ENCODE results near the gene BPIFA2. TPM values are rescaled to one million over a fixed set of nuclear protein-coding genes. Genes with fewer than 3 reads are reported as not detected.

Gene BPIFA2
- total RNA-seq, 4 donors from 2014 or later, result not detected

DNA sequence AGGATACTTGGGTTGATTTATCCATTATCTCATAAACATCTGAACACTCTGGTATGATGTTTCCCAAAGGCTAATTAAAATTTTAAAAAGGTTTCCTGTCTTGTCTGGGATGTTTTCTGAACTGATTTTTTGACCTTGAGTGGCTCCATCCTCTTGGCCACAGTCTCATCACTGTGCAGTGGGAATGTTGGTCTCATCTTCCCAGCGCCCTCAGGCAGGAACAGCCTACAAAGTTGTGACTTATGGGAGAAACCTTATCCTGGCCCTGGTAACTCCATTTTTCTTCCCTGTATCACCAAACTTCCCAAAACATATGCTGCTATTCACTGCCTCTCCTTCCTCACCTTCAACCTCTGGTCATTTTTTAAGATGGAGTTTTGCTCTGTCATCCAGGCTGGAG lies 42.4 kb downstream of the BPIFA2 start:
- intact Hi-C loops (cut with DNase I), result loop anchor here (5.0 kb wide), 1 partner anchor 308 kb away; no protein-coding TSS in a partner anchor
- Histone ChIP-seq H3K9me3 (no peaks in the 10 kb centered on the region), H3K36me3 (no peaks in the 10 kb centered on the region), H3K4me1 (no peaks in the 10 kb centered on the region), H3K4me3 (replicated peaks in 1 of 3) (no peak overlapping the region), H3K27ac (no peak overlapping the region), H3K27me3 (no peaks in the 10 kb centered on the region)
- no peak for DNase-seq
- WGBS, 2 donors, result 47 to 63% methylated on average over 1 of the region's 1 CpG
- TF ChIP-seq, protein P1, sequence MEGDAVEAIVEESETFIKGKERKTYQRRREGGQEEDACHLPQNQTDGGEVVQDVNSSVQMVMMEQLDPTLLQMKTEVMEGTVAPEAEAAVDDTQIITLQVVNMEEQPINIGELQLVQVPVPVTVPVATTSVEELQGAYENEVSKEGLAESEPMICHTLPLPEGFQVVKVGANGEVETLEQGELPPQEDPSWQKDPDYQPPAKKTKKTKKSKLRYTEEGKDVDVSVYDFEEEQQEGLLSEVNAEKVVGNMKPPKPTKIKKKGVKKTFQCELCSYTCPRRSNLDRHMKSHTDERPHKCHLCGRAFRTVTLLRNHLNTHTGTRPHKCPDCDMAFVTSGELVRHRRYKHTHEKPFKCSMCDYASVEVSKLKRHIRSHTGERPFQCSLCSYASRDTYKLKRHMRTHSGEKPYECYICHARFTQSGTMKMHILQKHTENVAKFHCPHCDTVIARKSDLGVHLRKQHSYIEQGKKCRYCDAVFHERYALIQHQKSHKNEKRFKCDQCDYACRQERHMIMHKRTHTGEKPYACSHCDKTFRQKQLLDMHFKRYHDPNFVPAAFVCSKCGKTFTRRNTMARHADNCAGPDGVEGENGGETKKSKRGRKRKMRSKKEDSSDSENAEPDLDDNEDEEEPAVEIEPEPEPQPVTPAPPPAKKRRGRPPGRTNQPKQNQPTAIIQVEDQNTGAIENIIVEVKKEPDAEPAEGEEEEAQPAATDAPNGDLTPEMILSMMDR (IDR thresholded peaks at IDR 0.05), result no peak
- TF ChIP-seq POLR2A (IDR thresholded peaks at IDR 0.05), result no peak

DNA sequence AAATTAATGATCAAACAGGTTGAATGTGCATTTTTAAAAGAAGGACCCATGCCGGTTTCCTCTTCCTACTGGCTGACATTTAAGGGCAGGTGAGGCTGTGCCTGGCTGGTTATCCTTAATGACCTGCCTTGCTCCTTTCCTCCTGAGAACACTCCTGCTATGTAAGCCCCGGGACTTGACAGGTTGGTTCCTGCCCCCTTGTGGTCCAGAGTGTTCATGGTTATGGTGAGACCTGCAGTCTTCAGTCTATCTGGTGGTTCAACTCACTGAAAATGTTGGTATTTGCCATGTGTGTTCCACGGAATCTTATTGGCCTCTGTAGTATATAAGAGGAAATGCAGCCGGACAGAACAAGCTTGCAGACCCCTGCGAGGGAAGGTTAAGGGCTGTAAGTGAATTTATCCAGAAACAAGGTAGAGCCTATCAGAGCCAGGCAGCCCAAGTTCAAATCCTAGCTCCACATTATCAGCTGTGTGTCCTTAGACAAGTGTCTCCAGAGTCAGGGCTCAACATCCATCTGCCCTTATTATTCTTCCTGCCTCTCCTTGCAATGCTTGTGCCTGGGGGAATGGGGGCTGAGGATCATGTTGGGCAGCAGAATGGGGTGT lies 44.0 kb downstream of the BPIFA2 start:
- Histone ChIP-seq H3K27me3 (no peaks in the 10 kb centered on the region), H3K4me3 (replicated peaks in 1 of 3) (no peak overlapping the region), H3K27ac (no peak overlapping the region), H3K4me1 (no peaks in the 10 kb centered on the region), H3K36me3 (no peaks in the 10 kb centered on the region), H3K9me3 (no peaks in the 10 kb centered on the region)
- DNase-seq, result peak; percentile 66 to 69
- TF ChIP-seq, protein P1 (IDR thresholded peaks at IDR 0.05), result peak in 5 of 6 experiments; percentile 20 to 53 (median 48)
- no peak for TF ChIP-seq POLR2A (IDR thresholded peaks at IDR 0.05)
- WGBS, 2 donors, result 16 to 20% methylated on average over 5 of the region's 5 CpGs
- intact Hi-C loops (cut with DNase I), result loop anchor here (5.0 kb wide), 1 partner anchor 310 kb away; no protein-coding TSS in a partner anchor

DNA sequence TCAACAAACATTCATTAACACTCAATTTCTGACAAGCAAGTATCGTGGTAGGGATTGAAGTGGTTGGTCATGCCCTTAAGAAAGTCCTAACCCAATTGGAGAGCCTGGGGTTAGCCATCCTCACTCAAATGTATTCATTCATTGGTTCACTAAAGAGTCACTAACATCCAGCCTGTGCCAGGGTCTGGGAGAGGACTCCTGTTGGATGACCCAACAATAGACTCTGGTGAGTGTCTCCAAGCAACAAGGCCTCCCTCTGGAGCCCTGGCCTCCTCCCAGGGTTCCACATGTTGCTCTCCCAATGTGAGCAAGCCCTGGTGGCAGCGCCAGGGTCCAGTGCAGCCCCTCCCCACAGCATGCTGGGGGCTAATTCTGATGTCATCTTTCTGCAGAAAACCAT lies 49.1 kb downstream of the BPIFA2 start, which contains the start of gene BPIFA3:
Gene BPIFA3, plus strand, starts transcription at position 301 of the 400 bp plus-strand sequence. CDS start 185 bp downstream, outside the sequence.
- intact Hi-C loops (cut with DNase I), result no loop called here
- DNase-seq, result no peak
- H3K27me3 ChIP-seq, result no peaks in the 10 kb centered on the region
- no peaks in the 10 kb centered on the region for H3K9me3 ChIP-seq
- WGBS, 2 donors, result 85 to 97% methylated on average over 2 of the region's 2 CpGs
- H3K4me1 ChIP-seq, result no peaks in the 10 kb centered on the region
- no peak within 1 kb of the TSS for H3K27ac ChIP-seq
- H3K4me3 ChIP-seq (replicated peaks in 1 of 3), result no peak within 1 kb of the TSS
- TF ChIP-seq POLR2A (IDR thresholded peaks at IDR 0.05), result no peak
- TF ChIP-seq, protein P1 (IDR thresholded peaks at IDR 0.05), result no peak
- H3K36me3 ChIP-seq, result no peaks in the 10 kb centered on the region

DNA sequence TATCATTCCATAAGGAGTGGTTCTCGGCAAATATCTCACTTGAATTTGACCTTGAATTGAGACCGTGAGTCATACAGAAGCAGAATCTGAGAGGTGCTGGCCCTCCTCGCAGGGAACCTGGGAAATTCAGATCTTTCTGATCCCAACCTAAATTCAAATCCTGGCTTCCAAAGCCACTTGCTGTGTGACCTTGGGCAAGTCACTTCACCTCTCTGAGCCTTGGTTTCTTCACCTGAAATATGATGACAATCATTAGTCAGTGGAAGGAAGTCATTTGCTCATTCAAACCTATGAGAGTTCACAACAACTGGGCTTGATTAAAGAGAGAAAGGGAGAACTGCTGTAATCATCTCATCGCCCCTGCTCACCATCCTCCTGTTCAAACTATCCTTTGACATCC lies 56.4 kb downstream of the BPIFA2 start:
- no peaks in the 10 kb centered on the region for H3K4me1 ChIP-seq
- no peaks in the 10 kb centered on the region for H3K36me3 ChIP-seq
- no peaks in the 10 kb centered on the region for H3K9me3 ChIP-seq
- DNase-seq, result no peak
- H3K27me3 ChIP-seq, result no peaks in the 10 kb centered on the region
- 86 to 94% methylated on average over 4 of the region's 4 CpGs for WGBS, 2 donors
- intact Hi-C loops (cut with DNase I), result no loop called here
- H3K4me3 ChIP-seq (replicated peaks in 1 of 3), result no peak overlapping the region
- H3K27ac ChIP-seq, result no peak overlapping the region
- TF ChIP-seq, protein P1 (IDR thresholded peaks at IDR 0.05), result no peak
- TF ChIP-seq POLR2A (IDR thresholded peaks at IDR 0.05), result no peak

DNA sequence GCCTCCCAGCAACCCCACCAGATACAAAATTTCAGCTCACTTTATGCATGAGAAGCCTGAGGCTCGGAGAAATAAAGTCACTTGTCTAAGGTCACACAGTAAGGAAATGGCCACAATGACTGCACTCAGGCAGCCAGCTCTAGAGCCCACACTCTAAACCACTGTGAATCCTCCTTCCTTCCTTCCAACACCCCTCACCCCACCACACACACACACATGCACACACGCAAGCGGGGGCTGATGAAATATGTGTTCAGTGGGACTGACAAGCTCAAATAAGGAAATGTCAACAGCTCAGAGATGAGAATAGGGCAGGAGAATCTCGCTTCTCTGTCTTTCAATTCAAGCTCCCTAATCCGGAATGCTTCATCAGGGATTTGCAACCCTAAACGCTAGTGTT lies 61.9 kb downstream of the BPIFA2 start:
- H3K9me3 ChIP-seq, result no peaks in the 10 kb centered on the region
- DNase-seq, result no peak
- H3K36me3 ChIP-seq, result no peaks in the 10 kb centered on the region
- no peak overlapping the region for H3K27ac ChIP-seq
- no peak overlapping the region for H3K4me3 ChIP-seq (replicated peaks in 1 of 3)
- TF ChIP-seq, protein P1 (IDR thresholded peaks at IDR 0.05), result no peak
- no peak for TF ChIP-seq POLR2A (IDR thresholded peaks at IDR 0.05)
- WGBS, 2 donors, result 75 to 78% methylated on average over 6 of the region's 6 CpGs
- H3K27me3 ChIP-seq, result no peaks in the 10 kb centered on the region
- peaks cover 0 to 5% of the 10 kb centered on the region in 2 donors for H3K4me1 ChIP-seq
- intact Hi-C loops (cut with DNase I), result no loop called here
